Heart left ventricle (tissue), 13 donors: ENCODE measurements around the gene MARCHF7.

Experiments used
- POLR2A ChIP-seq, 2 donors: fragments of 450-650 bp; IDR thresholded peaks; one replicate each; pipeline ENCODE4 v1.6.1; 2017; ENCODE audit warnings: antibody characterized with exemption in 2 of 2, mild to moderate bottlenecking in 2 of 2, moderate library complexity in 2 of 2
- TF ChIP-seq, protein P1 (sequence below), 12 donors: fragments of 200-600 bp; sonication (generic) in 4 of 12; IDR thresholded peaks; one replicate each; pipeline versions ENCODE4 v1.5.0 to v1.8.0; 2018 to 2022; ENCODE audit warnings: antibody characterized with exemption in 12 of 12, mild to moderate bottlenecking in 5 of 12
- donor health status: ischemic (EF 13 %, LVEDD 7.1; RV severe dilation, severe dysfunction).
- donor health status: DM: no; HTN: yes; CAD: no.
- donor health status: DM: no; HTN: no; CAD: no.
- donor health status: ischemic (EF 25% LVEDD 6.9; RV normal size, moderate dysfunction).
- donor health status: ischemic (EF 25% LVEDD 5.7; RV mildly dilated, moderate dysfunction).
- donor health status: ischemic (EF 35%, LVEDD 5.7; RV mildly dilated, moderate dysfunction).
- donor health status: nonischemic (EF 11% LVEDD 7.7; RV severe dilation, severe dysfunction).
- donor health status: DM: yes; HTN: yes; CAD: no.
- donor health status: PGD.
- donor health status: ischemic (EF 29% LVEDD 5.4; RV normal size, mild dysfunction).
- donor health status: nonischemic (EF 23%, LVEDD 6.1; RV moderate dilation, normal function).

GRCh38 chr2:159710601-159711180 is 1.6 kb upstream of the MARCHF7 start:
- TF ChIP-seq, protein P1, sequence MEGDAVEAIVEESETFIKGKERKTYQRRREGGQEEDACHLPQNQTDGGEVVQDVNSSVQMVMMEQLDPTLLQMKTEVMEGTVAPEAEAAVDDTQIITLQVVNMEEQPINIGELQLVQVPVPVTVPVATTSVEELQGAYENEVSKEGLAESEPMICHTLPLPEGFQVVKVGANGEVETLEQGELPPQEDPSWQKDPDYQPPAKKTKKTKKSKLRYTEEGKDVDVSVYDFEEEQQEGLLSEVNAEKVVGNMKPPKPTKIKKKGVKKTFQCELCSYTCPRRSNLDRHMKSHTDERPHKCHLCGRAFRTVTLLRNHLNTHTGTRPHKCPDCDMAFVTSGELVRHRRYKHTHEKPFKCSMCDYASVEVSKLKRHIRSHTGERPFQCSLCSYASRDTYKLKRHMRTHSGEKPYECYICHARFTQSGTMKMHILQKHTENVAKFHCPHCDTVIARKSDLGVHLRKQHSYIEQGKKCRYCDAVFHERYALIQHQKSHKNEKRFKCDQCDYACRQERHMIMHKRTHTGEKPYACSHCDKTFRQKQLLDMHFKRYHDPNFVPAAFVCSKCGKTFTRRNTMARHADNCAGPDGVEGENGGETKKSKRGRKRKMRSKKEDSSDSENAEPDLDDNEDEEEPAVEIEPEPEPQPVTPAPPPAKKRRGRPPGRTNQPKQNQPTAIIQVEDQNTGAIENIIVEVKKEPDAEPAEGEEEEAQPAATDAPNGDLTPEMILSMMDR (IDR thresholded peaks at IDR 0.05) = no peak
- TF ChIP-seq POLR2A (IDR thresholded peaks at IDR 0.05) = no peak
